CD14-positive monocyte (primary cell): ENCODE measurements around the gene ROBO2. TPM values are rescaled to one million over a fixed set of nuclear protein-coding genes. Genes with fewer than 3 reads are reported as not detected.

Experiments used
- DNase-seq, 3 donors: peaks; one replicate each; pipeline ENCODE4 v3.0.0-alpha.2; 2011 to 2022
- H2AFZ ChIP-seq: 2 replicates; pipeline ENCODE4 v1.6.0; 2012; ENCODE audit warnings: mild to moderate bottlenecking, low read depth, low read length, inconsistent platforms; ENCODE audit not compliant: insufficient read depth, poor library complexity, severe bottlenecking
- H3K27ac ChIP-seq, 2 donors: 1 replicate in 1 of 2; 2 replicates in 1 of 2; pipeline ENCODE4 v1.5.1; 2012 to 2013; ENCODE audit warnings: low read length in 2 of 2, control low read depth in 1 of 2, inconsistent platforms in 1 of 2, low read depth in 1 of 2, mild to moderate bottlenecking in 1 of 2
- H3K27me3 ChIP-seq, 2 donors: one replicate each; pipeline versions ENCODE4 v1.6.0 to v1.6.1; 2011 to 2013; ENCODE audit warnings: low read length in 2 of 2; ENCODE audit not compliant: control insufficient read depth in 2 of 2, insufficient read depth in 2 of 2
- H3K36me3 ChIP-seq, 2 donors: replicated peaks in 1 of 2; 1 replicate in 1 of 2; 2 replicates in 1 of 2; pipeline versions ENCODE4 v1.5.1 to v1.6.1; 2012 to 2013; ENCODE audit warnings: low read length in 2 of 2, control low read depth in 1 of 2, inconsistent platforms in 1 of 2, mild to moderate bottlenecking in 1 of 2; ENCODE audit not compliant: insufficient read depth in 2 of 2, control insufficient read depth in 1 of 2
- H3K4me1 ChIP-seq, 2 donors: 1 replicate in 1 of 2; 2 replicates in 1 of 2; pipeline versions ENCODE4 v1.5.1 to v1.6.1; 2012 to 2013; ENCODE audit warnings: low read length in 2 of 2, control low read depth in 1 of 2, inconsistent platforms in 1 of 2, mild to moderate bottlenecking in 1 of 2, moderate library complexity in 1 of 2; ENCODE audit not compliant: insufficient read depth in 2 of 2, control insufficient read depth in 1 of 2
- H3K4me2 ChIP-seq: replicated peaks from 2 replicates; pipeline ENCODE3; 2012; ENCODE audit warnings: low read length, moderate library complexity, mild to moderate bottlenecking; ENCODE audit not compliant: poor library complexity, severe bottlenecking; ENCODE audit errors: extremely low read depth
- H3K4me3 ChIP-seq, 3 experiments: fragments of 200-600 bp in 1 of 3; sonication (generic) in 1 of 3; replicated peaks in 1 of 3; 1 replicate in 2 of 3; 2 replicates in 1 of 3; pipeline ENCODE4 v1.5.1; 2011 to 2013; ENCODE audit warnings: low read length in 3 of 3, mild to moderate bottlenecking in 3 of 3, control low read depth in 2 of 3, low read depth in 2 of 3, inconsistent platforms in 1 of 3, moderate library complexity in 1 of 3
- H3K79me2 ChIP-seq: 2 replicates; pipeline ENCODE4 v1.6.0; 2012; ENCODE audit warnings: mild to moderate bottlenecking, control low read depth, inconsistent platforms, low read length, moderate library complexity; ENCODE audit not compliant: insufficient read depth
- H3K9ac ChIP-seq: 2 replicates; pipeline ENCODE4 v1.6.0; 2017; ENCODE audit warnings: low read length, mild to moderate bottlenecking; ENCODE audit not compliant: insufficient read depth, poor library complexity, severe bottlenecking
- H3K9me3 ChIP-seq, 2 donors: replicated peaks in 1 of 2; 1 replicate in 1 of 2; 2 replicates in 1 of 2; pipeline versions ENCODE4 v1.5.1 to v1.6.1; 2012 to 2013; ENCODE audit warnings: low read length in 2 of 2, control low read depth in 1 of 2; ENCODE audit not compliant: control insufficient read depth in 1 of 2, insufficient read depth in 1 of 2
- H4K20me1 ChIP-seq: 2 replicates; pipeline ENCODE4 v1.6.0; 2012; ENCODE audit warnings: mild to moderate bottlenecking, low read length, control low read depth, moderate library complexity; ENCODE audit not compliant: insufficient read depth
- H3K27ac Mint-ChIP-seq, 7 donors: one replicate each; pipeline ENCODE4 v1.8.0; 2020; ENCODE audit warnings: mild to moderate bottlenecking in 7 of 7, mixed read lengths in 7 of 7, moderate library complexity in 6 of 7, inconsistent platforms in 2 of 7
- H3K27me3 Mint-ChIP-seq, 3 donors: one replicate each; pipeline ENCODE4 v1.8.0; 2021 to 2022; ENCODE audit warnings: low read depth in 3 of 3, mild to moderate bottlenecking in 3 of 3, mixed read lengths in 3 of 3, moderate library complexity in 3 of 3, inconsistent platforms in 1 of 3
- H3K36me3 Mint-ChIP-seq, 2 donors: one replicate each; pipeline ENCODE4 v1.8.0; 2020; ENCODE audit warnings: mixed read lengths in 2 of 2, inconsistent platforms in 1 of 2, mild to moderate bottlenecking in 1 of 2
- H3K4me1 Mint-ChIP-seq: one replicate; pipeline ENCODE4 v1.8.0; 2020; ENCODE audit warnings: mild to moderate bottlenecking, mixed read lengths
- H3K4me3 Mint-ChIP-seq, 2 donors: one replicate each; pipeline ENCODE4 v1.8.0; 2020; ENCODE audit warnings: mild to moderate bottlenecking in 2 of 2, mixed read lengths in 2 of 2, moderate library complexity in 1 of 2
- H3K9me3 Mint-ChIP-seq, 7 donors: one replicate each; pipeline ENCODE4 v1.8.0; 2020 to 2022; ENCODE audit warnings: mixed read lengths in 7 of 7, mild to moderate bottlenecking in 6 of 7, moderate library complexity in 6 of 7, inconsistent platforms in 2 of 7
- CTCF ChIP-seq: fragments of 200-600 bp; IDR thresholded peaks from one replicate; pipeline ENCODE4 v1.8.0; 2022; ENCODE audit warnings: antibody characterized with exemption, mild to moderate bottlenecking
- WGBS: methylation state at CpG from one replicate; pipeline ENCODE4 v1.1.5; 2013; ENCODE audit warnings: missing lambda C conversion rate; ENCODE audit not compliant: insufficient coverage; 5-methylcytosine and 5-hydroxymethylcytosine counted together
- intact Hi-C, 2 donors: fragments of 100-400 bp; cut with micrococcal nuclease; formaldehyde crosslinking; loops; one replicate each; pipeline versions ENCODE4 v1.15.0 to v1.15.1; 2023
- polyA plus RNA-seq, 3 donors: library from polyadenylated mRNA; depleted of rRNA in 1 of 3; unstranded in 2 of 3; stranded (reverse) in 1 of 3; fragments of 300-500 nt in 2 of 3; fragments of >200 nt in 1 of 3; fragmentation: Illumina TruSeq in 2 of 3; gene quantifications; 1 replicate in 2 of 3; 2 replicates in 1 of 3; pipeline ENCODE4 v1.2.3, GENCODE V29; 2012 to 2021

The ROBO2 gene
- polyA plus RNA-seq, 3 donors, result not detected

GRCh38 chr3:77411334-77411733, 371.4 kb downstream of the ROBO2 start:
- Histone ChIP-seq H3K4me3 (no peak overlapping the region), H3K9me3 (peaks cover 0 to 10% of the 10 kb centered on the region in 2 donors), H3K27ac (no peak overlapping the region), H3K79me2 (no peaks in the 10 kb centered on the region), H3K4me2 (no peak overlapping the region), H3K9ac (no peak overlapping the region), H3K4me1 (no peaks in the 10 kb centered on the region), H3K36me3 (no peaks in the 10 kb centered on the region), H2AFZ (no peak overlapping the region), H3K27me3 (no peaks in the 10 kb centered on the region), H4K20me1 (no peaks in the 10 kb centered on the region)
- peaks cover 0 to 11% (median 2%) of the 10 kb centered on the region in 7 donors for H3K9me3 Mint-ChIP-seq
- DNase-seq, result no peak
- no peak for TF ChIP-seq CTCF
- intact Hi-C loops, result no loop called here
- no peak overlapping the region for H3K27ac Mint-ChIP-seq
- H3K36me3 Mint-ChIP-seq, result no peaks in the 10 kb centered on the region
- H3K4me1 Mint-ChIP-seq, result no peaks in the 10 kb centered on the region
- WGBS, result 88% methylated on average over 1 of the region's 2 CpGs
- H3K27me3 Mint-ChIP-seq, result peaks cover 0 to 1% (median under 1%) of the 10 kb centered on the region in 3 donors
- no peak overlapping the region for H3K4me3 Mint-ChIP-seq

DNA sequence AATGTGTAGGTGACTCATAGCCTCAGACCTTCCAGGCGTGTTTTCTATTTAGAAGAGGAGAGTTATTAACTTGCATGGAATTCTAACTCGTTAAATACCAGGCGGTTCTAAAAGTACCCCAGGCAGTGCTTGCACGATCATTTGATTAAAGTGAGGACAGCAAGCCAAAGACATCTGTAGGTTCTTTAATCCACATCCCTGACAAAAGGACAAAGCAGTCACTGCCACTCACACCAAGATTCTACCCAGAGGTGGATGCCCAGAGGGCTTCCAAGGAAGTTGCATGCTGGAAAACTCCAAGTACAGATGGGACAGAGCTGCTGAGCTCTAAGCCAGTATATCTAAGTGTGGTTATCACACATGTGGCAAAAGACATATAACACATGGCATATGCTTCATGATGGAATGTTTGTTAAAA, 372.1 kb downstream of the ROBO2 start:
- no peak for TF ChIP-seq CTCF
- Mint-ChIP-seq H3K27ac (no peak overlapping the region), H3K36me3 (no peaks in the 10 kb centered on the region), H3K9me3 (peaks cover 0 to 11% (median 2%) of the 10 kb centered on the region in 7 donors), H3K27me3 (peaks cover 0 to 2% (median 1%) of the 10 kb centered on the region in 3 donors), H3K4me1 (no peaks in the 10 kb centered on the region), H3K4me3 (no peak overlapping the region)
- H3K4me2 ChIP-seq, result no peak overlapping the region
- intact Hi-C loops, result no loop called here
- no peaks in the 10 kb centered on the region for H3K27me3 ChIP-seq
- no peaks in the 10 kb centered on the region for H3K36me3 ChIP-seq
- WGBS, result no CpG with 5 or more reads among the region's 4 CpGs
- H3K4me1 ChIP-seq, result no peaks in the 10 kb centered on the region
- no peak overlapping the region for H3K27ac ChIP-seq
- DNase-seq, result no peak
- H2AFZ ChIP-seq, result no peak overlapping the region
- peaks cover 0 to 11% of the 10 kb centered on the region in 2 donors for H3K9me3 ChIP-seq
- no peak overlapping the region for H3K4me3 ChIP-seq
- H3K9ac ChIP-seq, result no peak overlapping the region
- no peaks in the 10 kb centered on the region for H4K20me1 ChIP-seq
- H3K79me2 ChIP-seq, result no peaks in the 10 kb centered on the region
